Amygdala (tissue), 56 donors: ENCODE measurements around the gene LRMDA.

ENCODE experiments used
- DNase-seq, 56 donors: peaks; one replicate each; lab custom pipeline; 2025; lab: John Stamatoyannopoulos, UW

LRMDA gene

DNA sequence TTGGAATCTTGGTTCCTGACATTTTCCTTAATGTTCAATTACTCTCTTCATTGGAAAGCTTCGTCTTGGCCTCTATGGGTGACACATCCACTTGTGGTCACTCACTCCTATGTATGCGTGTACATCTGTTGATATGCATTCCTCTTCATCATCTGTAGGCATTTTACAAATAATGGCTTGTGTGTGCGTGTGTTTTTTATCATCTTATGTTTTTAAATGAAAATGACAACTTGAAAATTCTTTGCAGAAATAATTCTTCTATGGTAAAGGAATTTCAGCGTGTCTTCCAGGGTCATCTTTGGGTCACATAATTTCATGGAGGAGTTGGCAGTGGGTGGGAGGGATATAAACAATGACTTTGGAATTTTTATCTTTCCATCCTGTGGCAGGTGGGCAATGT lies 925.1 kb downstream of the LRMDA start:
- DNase-seq, result no peak

DNA sequence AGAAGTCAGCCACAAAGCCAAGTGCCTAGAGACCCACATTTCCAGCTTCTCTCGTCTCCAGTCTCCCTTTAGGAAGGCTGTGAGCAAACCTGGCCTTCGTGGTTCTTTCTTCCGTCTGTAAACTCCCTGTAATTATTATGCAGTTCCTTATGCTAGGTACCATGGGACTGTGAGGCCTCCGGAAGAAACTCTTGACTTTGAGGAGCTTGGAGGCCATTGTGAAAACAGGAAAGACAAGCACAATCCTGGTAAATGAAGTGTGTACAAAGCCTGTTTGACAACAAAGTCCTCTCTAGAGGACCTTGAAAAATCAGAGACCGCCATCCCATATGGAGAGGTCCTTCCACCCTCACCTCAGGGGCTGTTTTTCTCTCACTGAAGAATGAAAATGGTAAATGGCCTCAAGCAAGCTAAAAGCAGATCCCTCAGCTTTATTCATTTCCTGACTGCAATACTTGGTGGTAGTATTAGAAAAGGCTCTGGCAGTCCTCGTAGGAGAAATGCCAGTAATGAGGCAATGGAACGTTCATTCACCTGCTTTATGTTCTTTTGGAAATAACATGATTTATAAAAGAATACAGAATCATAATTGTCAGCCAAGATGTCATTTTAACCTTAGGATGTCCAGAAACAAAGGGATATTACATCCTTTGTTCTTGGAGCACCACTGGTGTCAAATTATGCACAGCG lies 926.4 kb downstream of the LRMDA start:
- DNase-seq, result no peak

DNA sequence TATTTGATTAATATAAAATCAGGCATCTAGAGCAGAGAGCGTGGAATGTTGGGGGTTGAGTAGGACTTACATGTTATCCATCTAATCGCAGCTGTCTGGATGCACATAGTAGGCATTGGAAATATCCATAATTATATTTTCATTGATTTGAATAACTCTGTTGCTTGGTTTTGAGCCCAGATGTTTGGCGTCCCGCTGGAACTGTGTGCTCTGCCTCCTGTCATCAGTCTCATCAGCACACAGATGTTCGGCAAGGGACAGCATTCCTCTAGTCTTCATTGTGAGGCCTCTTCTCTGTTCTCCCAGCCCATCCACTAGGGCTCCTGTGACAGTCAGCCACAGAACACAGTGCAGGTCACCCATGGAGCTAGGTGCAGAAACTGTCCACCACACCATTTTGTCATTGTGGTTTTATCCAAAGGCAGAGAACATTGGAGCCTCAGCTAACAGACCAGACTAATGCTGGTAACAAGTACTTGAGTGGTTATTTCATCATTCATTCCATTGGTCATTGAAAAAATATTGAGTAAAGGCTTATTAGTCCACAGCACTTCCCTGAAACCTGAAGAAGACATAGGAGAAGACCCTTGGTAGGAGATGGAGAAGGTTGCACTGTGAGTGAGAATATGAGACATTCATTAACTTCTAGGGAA lies 927.4 kb downstream of the LRMDA start:
- DNase-seq, result no peak

DNA sequence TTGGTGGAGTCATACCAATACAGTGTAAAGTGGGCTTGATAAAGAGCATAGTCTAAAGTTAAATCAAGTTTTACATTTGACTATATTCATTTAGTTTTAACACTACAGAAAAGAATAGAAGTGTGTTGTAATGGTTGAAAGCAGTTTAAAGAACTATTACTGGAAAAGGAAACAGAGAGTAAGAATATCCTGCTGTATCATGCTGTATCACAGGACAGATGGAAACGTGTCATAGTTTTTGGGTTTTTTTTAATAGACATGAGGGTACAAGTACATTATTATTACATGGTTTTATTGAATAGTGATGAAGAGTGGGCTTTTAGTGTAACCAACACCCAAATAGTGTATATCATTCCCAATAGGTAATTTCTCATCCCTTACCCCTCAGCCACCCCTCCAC lies 944.3 kb downstream of the LRMDA start:
- DNase-seq, result no peak

DNA sequence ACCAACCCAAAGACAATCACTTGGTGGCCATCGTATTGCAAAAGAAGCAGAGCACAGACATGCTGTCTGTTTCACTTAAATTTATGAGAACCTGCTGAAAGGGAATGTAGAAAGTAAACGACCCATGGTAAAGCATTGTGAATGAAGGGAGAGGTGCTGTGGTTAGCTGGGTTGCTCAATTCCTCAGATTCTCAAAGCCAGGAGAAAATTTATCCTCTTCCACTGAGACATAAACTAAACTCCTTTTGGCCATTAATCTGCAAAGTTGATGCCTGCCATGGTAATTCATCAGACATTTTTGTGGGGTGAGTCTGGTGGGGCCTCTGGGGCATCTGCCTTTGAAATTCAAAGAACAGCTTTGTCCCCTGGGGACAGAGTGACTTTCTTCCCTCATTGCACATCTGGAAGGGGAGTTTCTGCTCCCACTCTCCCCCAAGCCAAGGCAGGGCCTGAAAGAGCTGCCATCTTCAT lies 951.0 kb downstream of the LRMDA start:
- DNase-seq, result no peak

DNA sequence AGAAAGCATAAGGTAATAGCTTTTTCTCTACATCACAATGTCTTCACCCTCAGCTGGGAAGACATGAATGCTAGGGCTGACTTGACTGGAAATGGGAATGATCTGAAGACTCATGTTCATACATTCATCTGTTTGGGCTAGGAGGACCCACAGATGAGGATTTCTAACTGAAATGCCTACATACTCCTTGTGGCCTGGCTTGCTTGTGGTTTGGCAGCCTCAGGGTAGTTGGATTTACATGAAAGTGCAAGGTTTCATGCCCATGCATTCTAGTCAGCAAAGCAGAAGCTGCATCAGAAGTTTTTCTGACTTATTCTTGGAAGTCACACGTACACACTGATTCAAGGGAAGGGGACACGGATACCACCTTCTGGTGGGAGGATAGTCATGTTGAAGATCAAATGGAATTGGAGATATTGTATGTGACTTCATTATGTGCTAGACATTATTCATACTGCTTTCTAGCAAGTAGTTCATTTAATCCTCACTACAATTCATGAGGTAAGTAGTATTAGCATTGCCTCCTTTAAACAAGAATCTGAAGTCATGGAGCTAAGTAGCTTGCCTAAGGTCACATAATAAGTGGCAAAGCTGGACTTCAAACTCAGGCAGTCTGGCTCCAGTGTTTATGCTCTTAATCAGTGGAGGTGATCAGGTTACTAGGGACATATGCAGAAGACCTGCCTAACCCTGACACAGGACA lies 957.0 kb downstream of the LRMDA start:
- DNase-seq, result no peak

DNA sequence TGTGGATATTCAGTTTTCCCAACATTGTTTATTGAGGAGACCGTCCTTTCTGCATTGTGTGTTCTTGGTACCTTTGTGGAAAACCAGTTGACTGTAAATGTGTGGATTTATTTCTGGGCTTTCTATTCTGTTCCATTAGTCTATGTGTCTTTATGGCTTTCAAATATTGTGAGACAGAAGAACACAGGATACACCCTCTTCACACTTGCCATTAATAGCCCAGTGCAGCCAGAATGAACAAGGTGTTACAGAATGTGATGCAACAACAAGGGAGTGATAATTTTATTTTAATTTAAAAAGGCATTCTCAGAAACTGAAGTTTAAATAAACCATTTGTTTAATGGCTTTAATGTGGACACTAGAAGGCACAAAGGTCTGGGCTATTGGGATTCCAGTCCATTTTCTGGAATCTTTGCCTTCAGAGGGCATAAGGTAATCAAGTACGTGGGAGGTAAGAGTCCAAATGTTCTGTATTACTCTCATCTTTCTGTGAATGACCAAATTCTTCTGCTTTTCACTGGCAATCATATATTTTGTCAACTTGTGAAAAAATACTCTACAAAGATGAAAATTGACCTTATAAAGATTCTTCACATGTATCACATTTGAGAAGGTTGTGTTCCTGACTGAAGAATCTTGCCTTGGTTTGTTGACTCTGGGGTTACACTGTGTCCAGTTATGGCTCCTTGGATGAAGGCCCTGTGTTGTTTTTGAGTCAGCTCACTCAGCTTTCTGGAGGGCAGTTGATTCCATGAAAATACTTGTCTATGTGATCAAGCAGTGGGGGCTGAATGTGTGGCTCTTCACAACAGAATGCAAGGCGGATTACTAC lies 962.7 kb downstream of the LRMDA start:
- no peak for DNase-seq

DNA sequence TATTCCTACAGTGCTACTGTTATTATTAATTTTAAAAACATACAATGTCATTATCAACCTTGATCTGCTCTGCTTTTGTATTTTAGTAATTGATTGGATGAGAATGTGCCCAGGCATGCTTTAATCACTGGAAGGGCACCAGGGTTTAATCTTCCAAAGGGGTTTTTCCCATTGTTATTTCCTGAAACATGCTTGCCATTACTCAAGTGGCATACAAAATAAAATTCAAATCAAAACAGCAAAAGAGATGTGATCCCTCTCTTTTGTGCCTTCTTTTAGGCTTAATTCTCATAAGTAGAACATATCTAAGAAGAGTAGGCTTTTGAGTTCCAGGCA lies 963.3 kb downstream of the LRMDA start:
- no peak for DNase-seq

DNA sequence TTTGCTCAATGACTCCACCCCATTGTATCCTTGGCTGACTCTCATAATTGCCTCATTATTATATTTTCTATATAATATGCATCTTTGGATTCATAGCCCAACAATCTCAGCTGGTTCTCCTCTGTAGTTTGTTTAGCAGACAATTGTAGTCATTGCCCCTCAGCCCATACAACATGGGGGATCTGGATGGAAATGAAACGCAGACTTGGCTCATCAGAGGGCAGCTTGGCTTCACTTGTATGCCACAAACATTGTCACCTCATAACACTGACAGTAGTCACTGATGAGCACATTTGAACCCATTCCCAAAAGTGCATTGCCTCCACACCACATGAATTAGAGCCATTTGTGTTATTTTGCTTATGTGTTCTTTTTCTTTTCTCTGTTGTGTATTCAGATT lies 963.8 kb downstream of the LRMDA start:
- DNase-seq, result no peak

DNA sequence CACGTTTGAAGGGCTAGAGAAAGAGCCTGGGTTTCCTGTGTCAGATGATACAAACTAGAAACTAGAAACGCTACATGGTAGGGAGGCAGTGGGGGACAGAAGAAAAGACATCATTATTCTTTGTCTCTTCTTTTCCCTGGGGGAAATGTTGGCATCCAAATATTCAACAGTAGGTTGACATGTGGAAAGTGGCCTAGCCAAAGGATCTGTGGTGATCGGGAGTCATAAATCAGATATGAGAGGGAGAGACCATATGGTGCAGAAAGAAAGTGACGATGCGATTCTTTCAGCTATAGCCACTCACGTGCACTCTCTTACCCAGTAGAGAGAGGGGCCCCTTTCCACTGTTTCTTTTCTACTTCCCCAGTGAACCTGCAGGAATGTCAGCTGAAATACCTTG lies 964.7 kb downstream of the LRMDA start:
- DNase-seq, result no peak

DNA sequence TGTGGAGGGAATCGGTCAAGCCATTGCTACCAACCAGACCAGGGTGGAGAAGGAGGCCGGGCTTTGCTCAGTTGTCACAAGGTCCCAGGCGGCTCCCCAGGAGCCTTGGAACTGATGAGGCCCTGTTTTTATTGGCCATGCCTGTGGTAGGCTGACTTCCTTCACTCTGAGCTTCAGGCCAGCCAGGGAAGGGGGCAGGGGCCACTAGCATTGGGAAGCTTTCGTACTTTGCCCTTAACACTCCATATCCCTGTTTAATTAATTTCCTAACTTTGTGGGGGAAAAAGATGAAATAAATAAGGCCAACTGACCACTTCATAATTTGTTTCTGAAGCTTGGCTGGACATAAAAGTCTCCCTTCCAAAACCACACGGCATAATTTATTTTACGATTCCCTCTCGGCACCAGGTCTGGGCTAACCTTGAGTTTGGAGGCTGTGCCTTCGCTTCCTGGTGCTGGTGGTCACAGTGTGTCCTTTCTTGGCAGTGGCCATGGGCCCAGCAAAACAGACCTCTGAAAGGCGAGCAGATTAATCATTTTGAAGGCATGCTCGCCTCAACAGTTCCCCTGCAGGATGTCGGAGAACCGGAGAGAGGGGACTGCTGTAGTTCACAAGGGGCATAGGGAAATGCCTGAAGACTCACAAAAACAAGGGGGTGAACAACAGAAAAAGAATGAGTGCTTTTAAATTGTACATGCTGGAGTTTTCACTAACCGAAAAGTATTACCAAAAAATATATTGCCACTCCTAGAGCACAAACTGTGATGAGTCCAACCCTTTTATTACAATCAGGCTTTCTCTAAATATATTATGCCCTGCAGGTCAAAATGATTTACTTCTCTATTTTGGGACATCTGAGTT lies 966.0 kb downstream of the LRMDA start:
- DNase-seq, result no peak

DNA sequence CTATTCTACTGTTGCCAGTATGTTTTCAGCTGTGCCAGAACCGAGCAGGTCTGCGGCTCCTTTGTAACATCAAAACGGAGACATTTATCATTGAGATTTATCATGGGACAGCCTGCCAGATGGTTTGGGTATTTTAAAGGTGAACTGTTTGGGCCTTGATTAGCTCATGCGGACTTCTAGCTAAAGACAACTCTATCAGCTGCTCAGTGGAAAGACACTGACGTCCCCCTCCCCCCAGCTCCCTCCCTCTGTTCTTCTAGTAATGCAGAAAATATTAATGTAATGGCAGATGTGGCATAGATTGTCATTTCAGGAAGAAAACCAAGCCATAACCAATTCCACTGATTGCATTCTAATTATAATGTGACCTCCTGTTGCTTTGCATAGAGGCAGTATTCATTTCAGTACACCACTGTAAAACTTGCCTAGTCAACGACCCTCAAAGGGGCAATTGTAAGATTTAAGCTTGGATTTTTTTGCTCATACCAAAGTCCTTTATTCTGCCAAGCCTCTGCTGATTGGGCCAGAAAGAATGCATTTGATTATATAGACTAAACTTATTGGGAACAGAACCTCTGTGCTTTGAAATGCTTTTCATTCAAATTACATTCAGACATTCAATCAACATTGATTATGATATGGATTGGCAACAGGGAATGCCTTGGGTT lies 966.8 kb downstream of the LRMDA start:
- no peak for DNase-seq

DNA sequence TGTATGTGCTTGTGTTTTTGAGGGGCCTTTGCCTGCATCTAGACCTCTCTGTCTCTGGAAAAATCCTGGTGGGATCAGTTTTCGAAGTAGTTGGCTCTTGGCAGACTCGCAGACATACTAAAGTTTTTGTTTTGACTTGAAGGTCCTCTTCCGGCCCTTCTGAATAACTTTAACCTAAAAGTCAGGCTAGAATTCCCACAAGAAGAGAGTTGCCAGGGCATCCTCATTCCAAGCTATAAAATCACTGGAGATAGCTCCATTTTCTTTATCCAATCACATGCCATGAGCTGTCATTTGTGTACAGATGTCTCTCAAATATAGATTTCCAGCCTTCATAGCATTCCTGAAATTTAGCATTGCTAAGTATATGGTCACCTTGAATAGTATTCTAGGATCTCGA lies 967.8 kb downstream of the LRMDA start:
- no peak for DNase-seq

DNA sequence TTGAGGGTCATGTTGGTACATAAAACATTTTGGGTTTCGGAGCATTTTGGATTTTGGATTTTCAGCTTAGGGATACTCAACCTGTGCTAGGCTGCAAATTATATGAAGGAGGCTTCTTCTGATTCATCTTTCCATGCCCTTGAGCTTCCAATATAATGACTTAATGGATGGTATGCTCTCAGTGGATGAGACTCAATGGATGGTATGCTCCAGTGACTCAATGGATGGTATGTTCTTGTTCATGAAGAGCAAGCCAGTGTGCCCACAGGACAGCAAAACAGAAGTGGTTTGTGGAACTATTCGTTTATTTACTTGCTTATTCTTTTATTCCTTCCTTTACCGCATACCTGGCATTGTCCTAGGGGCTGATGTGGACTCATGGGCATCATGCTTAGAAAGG lies 969.6 kb downstream of the LRMDA start:
- DNase-seq, result no peak

DNA sequence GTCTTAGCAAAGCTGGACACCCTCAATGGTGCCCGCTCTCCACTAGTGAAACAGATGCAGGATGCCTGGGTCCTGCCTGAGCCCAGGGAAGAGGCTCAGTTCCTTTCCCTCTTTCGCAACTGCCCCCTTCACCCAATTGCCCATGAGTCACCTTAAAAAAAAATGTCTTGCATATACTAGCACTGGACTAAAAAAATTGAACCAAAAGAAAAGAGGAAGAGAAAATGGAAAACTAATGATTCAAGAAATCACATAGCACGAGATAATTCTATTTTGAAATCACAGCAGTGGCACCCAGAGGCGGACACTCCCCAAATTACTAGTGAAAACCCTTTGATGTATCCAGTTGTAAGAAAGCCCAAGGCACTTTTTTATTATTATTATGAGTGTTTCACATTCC lies 972.5 kb downstream of the LRMDA start:
- no peak for DNase-seq

DNA sequence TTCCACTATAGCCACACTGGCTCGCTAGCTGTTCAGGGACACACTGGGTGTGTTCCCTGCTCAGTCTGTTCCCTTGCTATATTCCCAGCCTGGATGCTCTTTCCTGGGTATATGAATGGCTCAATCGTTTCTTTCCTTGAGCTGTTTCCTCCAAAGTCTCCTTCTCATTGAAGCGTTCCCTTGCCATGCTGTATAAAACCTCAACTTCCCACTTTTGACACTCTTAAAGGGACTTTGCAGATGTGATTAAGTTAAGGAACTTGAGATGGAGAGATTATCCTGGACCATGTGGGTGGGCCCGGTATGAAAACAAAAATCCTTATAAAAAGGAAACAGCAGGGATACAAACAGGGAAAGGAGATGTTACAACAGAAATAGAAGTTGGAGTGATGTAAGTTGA lies 973.1 kb downstream of the LRMDA start:
- DNase-seq, result no peak

DNA sequence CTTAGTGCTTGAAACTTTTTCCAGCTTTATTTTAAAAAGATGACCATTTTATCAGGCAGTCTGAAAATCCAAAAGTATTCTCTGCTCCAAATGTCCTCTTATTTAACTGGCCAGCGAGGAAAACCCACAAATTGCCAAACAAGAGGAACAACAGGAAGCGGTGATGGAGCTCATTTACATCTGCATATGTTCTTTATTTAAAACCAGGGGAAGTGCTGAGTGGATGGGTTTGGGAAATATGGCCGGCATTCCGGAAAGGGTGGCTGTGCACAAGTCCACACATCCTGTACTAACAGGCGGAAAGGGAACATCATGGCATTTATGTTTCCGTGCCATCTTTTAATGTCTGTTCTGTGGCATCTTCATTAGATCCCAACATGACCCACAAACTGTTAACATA lies 974.5 kb downstream of the LRMDA start:
- no peak for DNase-seq

DNA sequence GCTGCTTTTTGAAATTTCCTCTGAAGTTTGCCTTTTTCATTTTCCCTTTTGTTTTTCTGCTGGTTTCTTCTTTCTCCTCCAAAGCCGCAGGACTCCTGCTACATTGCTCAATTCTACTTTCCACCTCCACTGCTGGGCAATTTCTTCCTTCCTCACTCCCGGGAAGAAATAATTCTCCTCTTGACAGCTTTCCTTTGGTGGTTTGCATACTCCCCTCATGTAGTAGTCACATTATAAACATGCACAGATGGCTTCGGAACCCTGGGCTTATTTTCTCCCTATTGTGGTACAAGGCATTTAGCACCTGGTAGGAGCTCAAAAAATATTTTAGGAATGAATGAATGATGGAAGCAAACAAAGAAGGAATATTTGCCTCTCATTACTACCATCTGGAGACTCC lies 977.2 kb downstream of the LRMDA start:
- DNase-seq, result no peak

DNA sequence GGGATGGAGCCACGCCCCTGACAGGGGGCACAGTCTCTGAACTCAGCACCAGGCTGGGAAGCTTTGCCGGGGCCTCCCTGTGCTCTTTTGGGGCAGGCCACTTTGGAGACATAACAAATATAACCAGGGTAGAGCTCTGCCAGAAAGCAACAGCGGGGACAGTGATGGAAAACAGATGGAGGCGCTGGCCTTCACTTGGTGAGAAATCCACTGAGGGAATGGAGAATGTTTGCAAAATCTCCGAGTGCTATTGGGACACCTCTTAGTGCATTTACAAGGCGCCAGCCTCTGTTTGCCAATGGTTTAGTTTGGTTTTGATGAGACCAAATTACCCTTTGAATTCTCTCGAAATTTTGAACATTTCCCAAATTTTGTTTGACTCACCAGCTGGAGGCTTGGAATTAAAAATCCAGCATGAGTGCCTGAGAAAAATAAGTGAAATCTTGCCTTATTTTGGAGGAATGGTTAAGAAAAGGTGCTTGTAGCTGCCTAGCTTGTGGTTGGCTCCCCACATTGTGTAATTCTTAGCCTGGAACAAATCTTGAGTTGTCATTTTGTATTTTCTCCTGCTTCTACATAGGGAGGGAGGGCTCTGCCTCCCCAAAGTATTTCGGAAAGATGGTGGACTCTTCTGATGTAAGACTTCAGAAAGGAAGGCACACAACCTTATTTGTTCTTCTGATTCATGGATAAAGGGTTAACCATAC lies 980.5 kb downstream of the LRMDA start:
- DNase-seq, result no peak
